OCI-LY7 (cell line): ENCODE data around the gene PACS2. TPM values are rescaled to one million over a fixed set of nuclear protein-coding genes. Genes with fewer than 3 reads are reported as not detected.

Experiments used
- BruUV-seq: library from RNA; stranded (reverse); fragments of 400-500 nt; replicated peaks from 2 replicates; lab custom pipeline; 2021; lab: Mats Ljungman, UMichigan
- CTCF ChIA-PET: fragments of 300-600 bp; sonication (Branson Sonifier 250); formaldehyde crosslinking; loops from one replicate; lab custom pipeline; 2022; ENCODE audit warnings: antibody characterized with exemption; ENCODE audit not compliant: unreplicated experiment; lab: Charles Lee
- POLR2A ChIA-PET: fragments of 300-600 bp; sonication (Branson Sonifier 250); formaldehyde crosslinking; loops from one replicate; lab custom pipeline; 2022; ENCODE audit warnings: antibody characterized with exemption; lab: Charles Lee
- DNase-seq: peaks from one replicate; pipeline ENCODE4 v3.0.0-alpha.2; 2015; ENCODE audit warnings: low spot score
- H2AFZ ChIP-seq: fragments of 200-600 bp; sonication (generic), shearing (Covaris generic); 2 replicates; pipeline ENCODE4 v1.6.1; 2014; ENCODE audit warnings: mild to moderate bottlenecking, antibody characterized with exemption, low read length, moderate library complexity
- H3K27ac ChIP-seq: fragments of 200-600 bp; sonication (generic); 2 replicates; pipeline ENCODE4 v1.5.1; 2014; ENCODE audit warnings: mixed run types, low read depth, mild to moderate bottlenecking, moderate library complexity, low read length, inconsistent platforms; ENCODE audit not compliant: poor library complexity, severe bottlenecking
- H3K36me3 ChIP-seq: fragments of 200-600 bp; sonication (generic); 2 replicates; pipeline ENCODE4 v1.6.1; 2014; ENCODE audit warnings: mild to moderate bottlenecking, antibody characterized with exemption, low read length, moderate library complexity, mixed read lengths; ENCODE audit not compliant: insufficient read depth
- H3K4me1 ChIP-seq: fragments of 200-600 bp; sonication (generic); 2 replicates; pipeline ENCODE4 v1.5.1; 2014; ENCODE audit warnings: mild to moderate bottlenecking, low read length; ENCODE audit not compliant: insufficient read depth, poor library complexity, severe bottlenecking
- H3K4me2 ChIP-seq: fragments of 200-600 bp; sonication (generic); 2 replicates; pipeline ENCODE4 v1.6.1; 2014; ENCODE audit warnings: mild to moderate bottlenecking, low read length
- H3K4me3 ChIP-seq: fragments of 200-600 bp; sonication (generic); 2 replicates; pipeline ENCODE4 v1.5.1; 2014; ENCODE audit warnings: mild to moderate bottlenecking, low read depth, low read length; ENCODE audit not compliant: poor library complexity, severe bottlenecking
- H3K79me2 ChIP-seq: fragments of 200-600 bp; sonication (generic); 2 replicates; pipeline ENCODE4 v1.6.1; 2016; ENCODE audit warnings: low read depth, mild to moderate bottlenecking, low read length, moderate library complexity, mixed read lengths; ENCODE audit not compliant: insufficient read depth
- H3K9me2 ChIP-seq: fragments of 200-600 bp; sonication (generic); 2 replicates; pipeline ENCODE4 v1.6.1; 2016; ENCODE audit warnings: mild to moderate bottlenecking, low read length, mixed read lengths; ENCODE audit not compliant: insufficient read depth
- H3K9me3 ChIP-seq: fragments of 200-600 bp; sonication (generic); 2 replicates; pipeline ENCODE4 v1.6.1; 2014; ENCODE audit warnings: mild to moderate bottlenecking, mixed run types, low read length, mixed read lengths
- H4K20me1 ChIP-seq: fragments of 200-600 bp; sonication (generic); 2 replicates; pipeline ENCODE4 v1.6.1; 2014; ENCODE audit warnings: mild to moderate bottlenecking, antibody characterized with exemption, low read length, moderate library complexity, mixed read lengths; ENCODE audit not compliant: insufficient read depth
- CTCF ChIP-seq: fragments of 200-600 bp; sonication (generic); conservative IDR thresholded peaks from 2 replicates; pipeline ENCODE4 v1.5.1; 2014; ENCODE audit warnings: mild to moderate bottlenecking, antibody characterized with exemption, low read length, moderate library complexity, mixed read lengths
- EZH2phosphoT487 ChIP-seq: fragments of 200-600 bp; sonication (generic); IDR thresholded peaks from 2 replicates; pipeline ENCODE4 v1.6.1; 2018; ENCODE audit warnings: low read depth, borderline replicate concordance, mild to moderate bottlenecking, mixed run types, antibody characterized with exemption, low read length, moderate library complexity, mixed read lengths
- intact Hi-C: fragments of 100-400 bp; cut with micrococcal nuclease; formaldehyde crosslinking; loops from one replicate; pipeline ENCODE4 v1.10.0; 2022; ENCODE audit not compliant: unreplicated experiment
- total RNA-seq, 2 experiments: library from RNA; depleted of rRNA in 1 of 2; stranded (reverse); fragments of >200 nt in 1 of 2; shearing (Covaris generic) in 1 of 2; gene quantifications; 2 replicates each; pipeline ENCODE4 v1.2.3, GENCODE V29; 2014 to 2022

The PACS2 gene
- total RNA-seq, 2 experiments from 2014 or later, result 45.4 to 46.9 TPM

- Histone ChIP-seq H2AFZ (no peak overlapping the region), H3K4me1 (peaks cover 17% of the 10 kb centered on the region), H3K79me2 (no peaks in the 10 kb centered on the region), H3K9me2 (no peaks in the 10 kb centered on the region), H3K4me3 (no peak overlapping the region), H3K27ac (no peak overlapping the region), H3K36me3 (no peaks in the 10 kb centered on the region), H3K9me3 (no peaks in the 10 kb centered on the region), H3K4me2 (no peak overlapping the region), H4K20me1 (no peaks in the 10 kb centered on the region)
- DNase-seq, result no peak
- BruUV-seq, result no TSS peak
- intact Hi-C loops, result no loop called here
- ChIA-PET CTCF (no interaction called here), POLR2A (no interaction called here)
- no peak for TF ChIP-seq CTCF
- TF ChIP-seq EZH2phosphoT487, result no peak
Observed at GRCh38 chr14:105311838-105312237, 2.7 kb upstream of the PACS2 start.

GRCh38 chr14:105312973-105313372 is 1.6 kb upstream of the PACS2 start:
- ChIA-PET POLR2A (no interaction called here), CTCF (no interaction called here)
- no TSS peak for BruUV-seq
- no peak overlapping the region for H2AFZ ChIP-seq
- DNase-seq, result no peak
- no peaks in the 10 kb centered on the region for H4K20me1 ChIP-seq
- no peaks in the 10 kb centered on the region for H3K36me3 ChIP-seq
- H3K27ac ChIP-seq, result no peak overlapping the region
- no peaks in the 10 kb centered on the region for H3K9me3 ChIP-seq
- H3K9me2 ChIP-seq, result no peaks in the 10 kb centered on the region
- no peak for TF ChIP-seq EZH2phosphoT487
- TF ChIP-seq CTCF, result no peak
- H3K4me2 ChIP-seq, result no peak overlapping the region
- no peaks in the 10 kb centered on the region for H3K79me2 ChIP-seq
- H3K4me3 ChIP-seq, result no peak overlapping the region
- H3K4me1 ChIP-seq, result peaks cover 17% of the 10 kb centered on the region
- intact Hi-C loops, result no loop called here

GRCh38 chr14:105313381-105314286 is 914 bp upstream of the PACS2 start:
- peak; percentile 41 for DNase-seq
- intact Hi-C loops, result no loop called here
- Histone ChIP-seq H3K9me3 (no peaks in the 10 kb centered on the region), H3K9me2 (no peaks in the 10 kb centered on the region), H3K4me1 (peaks cover 17% of the 10 kb centered on the region), H4K20me1 (no peaks in the 10 kb centered on the region), H3K27ac (no peak overlapping the region), H3K4me2 (peak overlapping the region; percentile 58), H3K4me3 (peak overlapping the region; percentile 68), H3K36me3 (no peaks in the 10 kb centered on the region), H2AFZ (peak overlapping the region; percentile 59), H3K79me2 (no peaks in the 10 kb centered on the region)
- TF ChIP-seq CTCF (no peak), EZH2phosphoT487 (no peak)
- ChIA-PET POLR2A (interaction anchor here (0.6 to 1.0 kb wide), 2 partner anchors 8 to 111 kb away, joined by 3 read pairs; no protein-coding TSS in a partner anchor), CTCF (interaction anchor here (0.6 to 1.5 kb wide), 3 partner anchors 13 to 90 kb away, joined by 3 to 7 read pairs (median 3); partner anchors contain the start of gene BRF1)
- no TSS peak for BruUV-seq
